Thyroid gland (tissue), 4 donors: ENCODE data around the gene DCAF8L2. TPM values are rescaled to one million over a fixed set of nuclear protein-coding genes. Genes with fewer than 3 reads are reported as not detected.
"Not testable (repeated sequence)": the region's sequence is repeated elsewhere in the genome, so short reads cannot be mapped to it uniquely, and the experiment has no call there.

Experiments used
- DNase-seq, 2 donors: peaks; one replicate each; pipeline ENCODE4 v3.0.0-alpha.2; 2019
- H3K27ac ChIP-seq, 3 donors: fragments of 200-600 bp; sonication (generic); 1 replicate in 2 of 3; 2 replicates in 1 of 3; pipeline ENCODE4 v1.5.1; 2016 to 2019; ENCODE audit warnings: mild to moderate bottlenecking in 1 of 3, moderate library complexity in 1 of 3
- H3K27me3 ChIP-seq: fragments of 200-600 bp; sonication (generic); one replicate; pipeline ENCODE4 v1.5.1; 2019
- H3K36me3 ChIP-seq, 2 donors: fragments of 200-600 bp; sonication (generic); one replicate each; pipeline ENCODE4 v1.5.1; 2016 to 2019
- H3K4me1 ChIP-seq, 2 donors: fragments of 200-600 bp; sonication (generic); one replicate each; pipeline ENCODE4 v1.5.1; 2017 to 2019
- H3K4me3 ChIP-seq, 3 donors: fragments of 200-600 bp; sonication (generic); replicated peaks in 1 of 3; 1 replicate in 2 of 3; 2 replicates in 1 of 3; pipeline ENCODE4 v1.5.1; 2016; ENCODE audit warnings: mild to moderate bottlenecking in 1 of 3
- H3K9me3 ChIP-seq: fragments of 200-600 bp; sonication (generic); one replicate; pipeline ENCODE4 v1.5.1; 2017
- POLR2A ChIP-seq, 2 donors: fragments of 450-650 bp; IDR thresholded peaks; one replicate each; pipeline ENCODE4 v1.6.1; 2017; ENCODE audit warnings: antibody characterized with exemption in 2 of 2, mild to moderate bottlenecking in 2 of 2, moderate library complexity in 1 of 2
- WGBS, 2 donors: methylation state at CpG; one replicate each; pipeline ENCODE4 v1.1.5; 2017; 5-methylcytosine and 5-hydroxymethylcytosine counted together
- intact Hi-C: fragments of 100-400 bp; cut with DNase I; formaldehyde crosslinking; loops from one replicate; pipeline ENCODE4 v1.15.1; 2023
- total RNA-seq, 4 donors: library from RNA; depleted of rRNA; stranded (reverse); fragments of >200 nt; gene quantifications; one replicate each; pipeline ENCODE4 v1.2.3, GENCODE V29; 2016
- TF ChIP-seq, protein P1 (sequence below), 6 experiments: fragments of 200-600 bp in 3 of 6; fragments of 450-650 bp in 3 of 6; sonication (generic) in 3 of 6; IDR thresholded peaks; one replicate each; pipeline ENCODE4 v1.5.1; 2016 to 2019; ENCODE audit warnings: antibody characterized with exemption in 6 of 6, mild to moderate bottlenecking in 2 of 6, inconsistent platforms in 1 of 6, moderate library complexity in 1 of 6

The DCAF8L2 gene
- total RNA-seq, 4 donors from 2014 or later, result 0.11 to 0.67 TPM; not detected in 2

DNA sequence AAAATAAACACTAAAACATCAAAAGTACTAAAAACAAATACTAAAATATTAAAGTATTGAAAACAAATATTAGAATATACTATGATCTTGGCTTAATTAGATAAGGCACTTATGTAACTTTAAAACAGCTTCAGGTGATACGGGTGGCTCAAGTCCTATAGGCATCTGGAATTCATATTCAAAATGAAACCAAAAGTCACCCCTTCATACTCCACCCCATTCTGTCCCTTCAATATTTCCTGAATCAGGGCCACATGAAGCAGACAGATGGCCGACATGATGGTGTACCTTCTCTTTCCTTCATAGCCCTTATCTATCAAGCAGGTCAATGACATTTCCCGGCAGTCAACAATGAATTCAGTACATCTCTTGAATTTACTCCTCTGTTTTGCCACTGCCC lies 145.8 kb downstream of the DCAF8L2 start:
- Histone ChIP-seq H3K4me3 (no peak overlapping the region), H3K27me3 (no peaks in the 10 kb centered on the region), H3K36me3 (no peaks in the 10 kb centered on the region), H3K27ac (no peak overlapping the region), H3K4me1 (no peaks in the 10 kb centered on the region), H3K9me3 (no peaks in the 10 kb centered on the region)
- no peak for DNase-seq
- WGBS, 2 donors, result 90 to 94% methylated on average over 3 of the region's 3 CpGs
- TF ChIP-seq POLR2A (IDR thresholded peaks at IDR 0.05), result no peak
- intact Hi-C loops, result no loop called here

DNA sequence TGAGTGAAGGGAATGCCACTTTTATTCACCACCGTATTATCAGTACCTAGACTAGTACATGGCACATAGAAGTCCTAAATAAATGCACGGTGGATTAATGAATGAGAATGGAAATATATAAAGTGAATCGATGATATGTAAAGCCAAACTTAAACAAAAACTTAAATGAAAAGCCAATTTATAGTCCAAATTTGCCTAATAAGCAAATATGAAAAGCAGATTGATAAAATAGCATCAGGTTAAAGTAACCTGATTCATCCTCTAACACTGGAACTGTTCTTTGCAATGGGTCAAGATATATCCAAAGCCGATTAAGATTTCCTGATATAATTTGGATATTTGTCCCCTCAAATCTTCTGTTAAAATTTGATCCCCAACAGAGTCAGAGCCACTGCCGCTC lies 150.8 kb downstream of the DCAF8L2 start:
- H3K27ac ChIP-seq, result no peak overlapping the region
- no peak for DNase-seq
- no peak overlapping the region for H3K4me3 ChIP-seq
- no peaks in the 10 kb centered on the region for H3K4me1 ChIP-seq
- 95 to 96% methylated on average over 5 of the region's 5 CpGs for WGBS, 2 donors
- no peaks in the 10 kb centered on the region for H3K36me3 ChIP-seq
- TF ChIP-seq, protein P1, sequence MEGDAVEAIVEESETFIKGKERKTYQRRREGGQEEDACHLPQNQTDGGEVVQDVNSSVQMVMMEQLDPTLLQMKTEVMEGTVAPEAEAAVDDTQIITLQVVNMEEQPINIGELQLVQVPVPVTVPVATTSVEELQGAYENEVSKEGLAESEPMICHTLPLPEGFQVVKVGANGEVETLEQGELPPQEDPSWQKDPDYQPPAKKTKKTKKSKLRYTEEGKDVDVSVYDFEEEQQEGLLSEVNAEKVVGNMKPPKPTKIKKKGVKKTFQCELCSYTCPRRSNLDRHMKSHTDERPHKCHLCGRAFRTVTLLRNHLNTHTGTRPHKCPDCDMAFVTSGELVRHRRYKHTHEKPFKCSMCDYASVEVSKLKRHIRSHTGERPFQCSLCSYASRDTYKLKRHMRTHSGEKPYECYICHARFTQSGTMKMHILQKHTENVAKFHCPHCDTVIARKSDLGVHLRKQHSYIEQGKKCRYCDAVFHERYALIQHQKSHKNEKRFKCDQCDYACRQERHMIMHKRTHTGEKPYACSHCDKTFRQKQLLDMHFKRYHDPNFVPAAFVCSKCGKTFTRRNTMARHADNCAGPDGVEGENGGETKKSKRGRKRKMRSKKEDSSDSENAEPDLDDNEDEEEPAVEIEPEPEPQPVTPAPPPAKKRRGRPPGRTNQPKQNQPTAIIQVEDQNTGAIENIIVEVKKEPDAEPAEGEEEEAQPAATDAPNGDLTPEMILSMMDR (IDR thresholded peaks at IDR 0.05), result no peak
- TF ChIP-seq POLR2A (IDR thresholded peaks at IDR 0.05), result no peak
- H3K27me3 ChIP-seq, result no peaks in the 10 kb centered on the region
- H3K9me3 ChIP-seq, result no peaks in the 10 kb centered on the region
- intact Hi-C loops, result no loop called here

DNA sequence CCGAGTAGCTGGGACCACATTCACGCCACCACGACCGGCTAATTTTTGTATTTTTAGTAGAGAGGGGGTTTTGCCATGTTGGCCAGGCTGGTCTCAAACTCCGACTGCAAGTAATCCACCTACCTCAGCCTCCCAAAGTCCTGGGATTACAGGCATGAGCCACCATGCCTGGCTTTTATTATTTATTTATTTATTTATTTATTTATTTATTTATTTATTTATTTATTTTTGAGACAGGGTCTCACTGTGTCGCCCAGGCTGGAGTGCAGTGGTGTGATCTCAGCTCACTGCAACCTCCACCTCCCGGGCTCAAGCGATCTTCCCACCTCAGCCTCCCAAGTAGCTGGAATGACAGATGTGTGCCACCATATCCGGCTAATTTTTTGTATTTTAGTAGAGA lies 153.4 kb downstream of the DCAF8L2 start:
- intact Hi-C loops, H3K9me3 ChIP-seq, H3K4me1 ChIP-seq, DNase-seq, H3K27me3 ChIP-seq, H3K36me3 ChIP-seq, H3K27ac ChIP-seq, H3K4me3 ChIP-seq: not testable (repeated sequence)
- 96 to 99% methylated on average over 9 of the region's 9 CpGs for WGBS, 2 donors

DNA sequence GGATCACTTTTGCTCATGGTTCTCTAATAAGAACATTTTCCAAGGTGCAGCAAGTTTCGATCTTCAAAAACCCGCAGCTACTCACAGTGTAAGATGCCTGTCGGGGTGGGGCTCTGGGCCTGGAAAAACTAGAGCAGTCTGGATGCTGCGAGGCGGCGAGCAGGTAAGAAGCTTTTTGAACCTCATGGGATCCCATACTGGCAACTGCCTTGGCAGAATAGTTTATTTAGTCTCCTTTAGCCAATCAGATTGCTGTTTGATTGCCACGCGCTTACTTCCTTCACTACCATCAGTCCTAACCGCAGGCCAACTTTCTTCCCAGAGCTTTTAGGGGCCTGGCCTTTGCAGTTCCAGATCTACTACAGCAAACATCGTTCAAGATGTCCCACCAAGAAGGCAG lies 156.4 kb downstream of the DCAF8L2 start:
- no peak overlapping the region for H3K27ac ChIP-seq
- H3K4me3 ChIP-seq, result no peak overlapping the region
- no peaks in the 10 kb centered on the region for H3K27me3 ChIP-seq
- no peaks in the 10 kb centered on the region for H3K36me3 ChIP-seq
- H3K4me1 ChIP-seq, result no peaks in the 10 kb centered on the region
- WGBS, 2 donors, result 88 to 92% methylated on average over 10 of the region's 10 CpGs
- TF ChIP-seq, protein P1 (IDR thresholded peaks at IDR 0.05), result no peak
- no peak for TF ChIP-seq POLR2A (IDR thresholded peaks at IDR 0.05)
- H3K9me3 ChIP-seq, result no peaks in the 10 kb centered on the region
- intact Hi-C loops, result no loop called here
- no peak for DNase-seq

DNA sequence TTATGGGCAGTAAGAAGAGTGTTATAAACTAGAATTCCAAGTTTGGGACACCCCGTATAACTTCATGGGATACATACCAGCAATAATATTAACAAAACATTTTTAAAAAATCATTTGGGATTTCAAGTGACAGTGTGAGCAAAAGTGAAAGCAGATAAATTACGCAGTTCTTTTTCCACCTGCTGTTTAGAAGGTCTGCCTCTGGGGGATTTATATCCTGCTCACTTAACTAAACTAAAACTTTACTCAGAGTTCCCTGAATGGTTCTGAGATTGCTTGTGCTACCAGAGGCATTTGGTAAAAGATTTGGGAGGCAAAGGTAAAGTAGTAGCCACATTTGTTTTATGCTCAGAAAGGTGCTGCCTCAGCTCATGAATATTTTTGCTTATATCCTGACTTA lies 160.2 kb downstream of the DCAF8L2 start:
- H3K27ac ChIP-seq, DNase-seq, H3K27me3 ChIP-seq, H3K4me3 ChIP-seq, H3K9me3 ChIP-seq, H3K4me1 ChIP-seq, intact Hi-C loops, H3K36me3 ChIP-seq: not testable (repeated sequence)
- 77 to 79% methylated on average over 2 of the region's 2 CpGs for WGBS, 2 donors

DNA sequence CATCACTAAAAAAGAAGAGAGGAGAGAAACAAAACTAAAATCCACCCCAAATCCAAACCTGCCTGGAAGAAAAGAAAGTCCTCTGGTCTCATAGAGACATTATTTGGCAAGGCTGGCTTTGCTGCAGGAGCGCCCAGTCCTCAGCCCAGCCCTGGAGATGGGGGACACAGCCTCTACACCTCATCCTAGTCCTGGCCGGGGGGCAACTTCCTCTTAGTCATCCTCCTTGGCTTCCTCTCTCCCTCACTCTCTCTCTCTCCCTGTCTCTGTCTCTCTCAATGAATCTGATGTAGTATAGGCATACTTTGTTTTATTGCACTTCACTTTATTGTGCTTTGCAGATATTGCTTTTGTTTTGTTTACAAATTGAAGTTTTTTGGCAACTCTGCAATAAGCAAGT lies 161.8 kb downstream of the DCAF8L2 start:
- no peaks in the 10 kb centered on the region for H3K27me3 ChIP-seq
- WGBS, 2 donors, result 39 to 40% methylated on average over 2 of the region's 2 CpGs
- no peak overlapping the region for H3K27ac ChIP-seq
- no peaks in the 10 kb centered on the region for H3K9me3 ChIP-seq
- no peak for TF ChIP-seq POLR2A (IDR thresholded peaks at IDR 0.05)
- TF ChIP-seq, protein P1 (IDR thresholded peaks at IDR 0.05), result no peak
- no peak for DNase-seq
- H3K4me3 ChIP-seq, result no peak overlapping the region
- no peaks in the 10 kb centered on the region for H3K4me1 ChIP-seq
- intact Hi-C loops, result no loop called here
- no peaks in the 10 kb centered on the region for H3K36me3 ChIP-seq

DNA sequence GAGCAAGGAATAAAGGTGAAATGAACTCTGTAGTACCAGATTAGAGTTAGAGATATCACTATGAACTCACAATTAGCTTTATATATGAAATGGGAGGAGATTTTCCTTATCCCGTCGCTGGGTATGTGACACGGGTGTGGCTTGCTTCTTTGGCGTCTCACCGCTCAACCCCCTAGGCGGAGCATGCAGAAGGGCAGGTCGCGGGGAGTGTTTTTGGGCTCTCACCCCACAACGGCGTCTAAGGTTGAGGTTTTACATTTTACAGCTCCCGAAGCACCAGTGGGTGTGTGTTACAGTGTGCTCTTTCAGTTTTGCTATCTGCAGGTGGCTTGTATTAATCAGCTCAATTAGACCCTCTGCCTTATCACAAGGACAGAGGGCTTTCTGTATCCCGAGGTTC lies 175.6 kb downstream of the DCAF8L2 start:
- Histone ChIP-seq H3K27ac (no peak overlapping the region), H3K36me3 (no peaks in the 10 kb centered on the region), H3K4me3 (no peak overlapping the region), H3K9me3 (no peaks in the 10 kb centered on the region), H3K27me3 (no peaks in the 10 kb centered on the region), H3K4me1 (no peaks in the 10 kb centered on the region)
- no peak for TF ChIP-seq POLR2A (IDR thresholded peaks at IDR 0.05)
- TF ChIP-seq, protein P1 (IDR thresholded peaks at IDR 0.05), result no peak
- 87 to 91% methylated on average over 12 of the region's 12 CpGs for WGBS, 2 donors
- intact Hi-C loops, result no loop called here
- DNase-seq, result no peak
